Astrocyte (in vitro differentiated cells and primary cell): ENCODE results near the gene LBX1. TPM values are rescaled to one million over a fixed set of nuclear protein-coding genes. Genes with fewer than 3 reads are reported as not detected.

Source experiments
- total RNA-seq: library from RNA; stranded (reverse); gene quantifications from 2 replicates; pipeline ENCODE4 v1.2.1, GENCODE V29; 2021

The LBX1 gene
- total RNA-seq, 1 donor from 2014 or later = not detected

Other genes with a start within 250 kb of the LBX1 start
- gene MRPL43, start 242.0 kb downstream of the LBX1 start, total RNA-seq = 61.3 and 75.1 TPM in 2 replicates
- 12.9 TPM in 2 replicates for gene TWNK, start 241.9 kb downstream of the LBX1 start, total RNA-seq
- 69.9 and 73.9 TPM in 2 replicates for gene LZTS2, start 229.7 kb downstream of the LBX1 start, total RNA-seq
- 2.2 and 4.5 TPM in 2 replicates for gene PDZD7, start 198.3 kb downstream of the LBX1 start, total RNA-seq
- gene SFXN3, start 198.2 kb downstream of the LBX1 start, total RNA-seq = 59.2 and 68.3 TPM in 2 replicates
- gene KAZALD1, start 167.5 kb downstream of the LBX1 start, total RNA-seq = 8.1 and 9.6 TPM in 2 replicates
- gene TLX1, start 98.2 kb downstream of the LBX1 start, total RNA-seq = not detected in 2 replicates
- 32.8 and 33.3 TPM in 2 replicates for gene BTRC, start 124.7 kb upstream of the LBX1 start, total RNA-seq